Left renal pelvis (tissue), 4 donors: ENCODE measurements around the gene LMAN2L. TPM values are rescaled to one million over a fixed set of nuclear protein-coding genes. Genes with fewer than 3 reads are reported as not detected.

Source experiments
- DNase-seq, 4 donors: peaks; one replicate each; pipeline ENCODE4 v3.0.0-alpha.2; 2013; ENCODE audit warnings: low read depth in 4 of 4, low spot score in 3 of 4
- polyA plus RNA-seq, 4 donors: library from polyadenylated mRNA; unstranded; fragments of 120-200 nt; gene quantifications; one replicate each; pipeline ENCODE4 v1.2.1, GENCODE V29; 2013; ENCODE audit not compliant: insufficient read length in 4 of 4

Gene LMAN2L, protein sequence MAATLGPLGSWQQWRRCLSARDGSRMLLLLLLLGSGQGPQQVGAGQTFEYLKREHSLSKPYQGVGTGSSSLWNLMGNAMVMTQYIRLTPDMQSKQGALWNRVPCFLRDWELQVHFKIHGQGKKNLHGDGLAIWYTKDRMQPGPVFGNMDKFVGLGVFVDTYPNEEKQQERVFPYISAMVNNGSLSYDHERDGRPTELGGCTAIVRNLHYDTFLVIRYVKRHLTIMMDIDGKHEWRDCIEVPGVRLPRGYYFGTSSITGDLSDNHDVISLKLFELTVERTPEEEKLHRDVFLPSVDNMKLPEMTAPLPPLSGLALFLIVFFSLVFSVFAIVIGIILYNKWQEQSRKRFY
- 10 to 100 TPM; 35.9 to 53.4 (median 49.7) TPM for polyA plus RNA-seq

DNA sequence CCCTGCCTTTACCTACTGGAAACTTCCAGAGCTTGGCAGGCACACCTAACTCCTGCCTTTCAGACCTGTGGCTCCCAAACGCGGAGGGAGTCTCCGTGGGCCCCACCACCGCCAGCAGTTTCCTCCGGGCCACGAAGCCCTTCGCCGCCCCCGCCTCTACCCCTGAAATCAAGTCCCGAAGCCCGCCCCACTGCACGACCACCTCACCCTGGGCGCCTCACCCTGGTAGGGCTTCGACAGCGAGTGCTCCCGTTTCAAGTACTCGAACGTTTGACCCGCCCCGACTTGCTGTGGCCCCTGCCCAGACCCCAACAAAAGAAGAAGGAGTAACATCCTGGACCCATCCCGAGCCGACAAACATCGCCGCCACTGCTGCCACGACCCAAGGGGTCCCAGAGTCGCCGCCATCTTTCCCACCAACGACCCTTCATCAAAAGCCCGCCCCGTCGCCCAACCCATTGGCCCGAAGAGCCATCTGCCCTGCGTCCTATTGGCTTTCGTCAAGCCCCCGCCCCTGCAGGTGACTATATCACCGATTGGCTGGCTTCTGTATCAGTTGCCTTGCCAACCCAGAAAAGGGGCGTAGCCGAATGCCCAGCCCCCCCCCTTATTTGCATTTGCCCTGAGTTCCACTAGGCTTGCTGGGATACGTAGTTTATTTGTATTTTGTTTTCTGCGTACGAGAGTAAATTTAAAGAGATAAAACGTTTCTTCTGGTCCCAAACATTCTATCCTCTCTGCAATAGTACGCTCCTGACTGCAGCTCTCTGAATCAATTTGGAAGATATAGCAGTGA, at the start of gene LMAN2L:
Gene LMAN2L, minus strand, starts transcription at position 432 of the 796 bp plus-strand sequence. Its CDS starts 24 bp downstream, at position 408.
- peak; percentile 90 to 97 (median 94) for DNase-seq

DNA sequence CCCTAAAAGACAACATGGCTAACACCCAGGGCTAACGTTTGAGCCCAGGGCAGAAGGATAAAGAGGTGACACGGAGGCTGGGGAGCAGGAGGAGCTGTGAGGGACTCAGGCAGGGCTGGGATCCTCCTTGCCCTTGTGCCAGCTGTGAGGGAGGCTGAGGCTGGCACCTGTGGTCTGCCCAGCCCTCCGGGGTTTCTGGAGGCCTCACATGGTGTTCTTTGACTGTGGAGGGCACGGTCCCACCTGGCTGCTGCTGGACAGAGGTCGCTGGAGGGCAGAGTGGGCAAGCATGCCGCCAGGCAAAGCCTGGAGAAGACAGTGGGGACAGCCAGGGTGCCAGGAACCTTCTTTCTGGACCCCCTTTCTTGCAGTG, 49.4 kb upstream of the LMAN2L start:
- no peak for DNase-seq

- DNase-seq: no peak
These were observed 48.8 kb upstream of the LMAN2L start for GRCh38 chr2:96788442-96789244.

- no peak for DNase-seq
These were observed 47.5 kb upstream of the LMAN2L start for GRCh38 chr2:96787411-96787810.

DNA sequence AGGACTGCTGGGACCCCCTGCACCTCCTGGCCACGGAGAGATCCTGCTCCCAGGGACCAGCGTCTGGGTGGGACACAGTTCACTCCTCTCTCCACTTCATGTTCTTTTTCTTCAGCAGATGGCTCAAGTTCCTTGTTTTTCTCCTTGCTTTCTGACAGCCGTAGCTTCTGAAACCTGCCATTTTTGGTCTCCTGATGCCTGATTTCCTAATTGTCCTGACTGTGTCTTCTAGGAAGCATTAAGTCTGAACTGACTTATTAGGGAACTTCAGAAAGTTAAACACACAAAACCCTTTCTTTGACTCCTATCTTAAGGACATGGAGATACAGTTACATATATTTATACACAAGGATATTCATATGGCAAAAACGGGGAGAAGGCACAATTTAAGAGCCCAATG, 43.5 kb upstream of the LMAN2L start:
- DNase-seq: no peak

DNA sequence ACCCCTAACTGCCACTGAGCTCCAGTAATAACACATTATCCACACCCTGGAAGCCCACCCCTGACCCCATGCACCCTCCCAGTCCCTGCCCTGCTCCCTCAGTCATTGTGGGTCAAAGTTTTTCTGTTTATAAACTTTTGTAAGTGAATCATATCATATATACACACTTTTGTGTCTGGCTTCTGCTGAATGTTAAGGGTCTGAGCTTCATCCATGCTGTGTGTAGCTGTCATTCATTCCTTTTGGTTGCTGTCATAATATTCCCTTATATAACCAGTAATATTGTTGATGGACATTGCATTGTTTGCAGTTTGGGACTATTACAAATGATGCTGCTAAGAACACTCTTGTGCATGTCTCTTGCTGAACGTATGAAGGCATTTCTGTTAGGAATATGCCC, 35.3 kb upstream of the LMAN2L start:
- DNase-seq: no peak

GRCh38 chr2:96773922-96774321, 34.1 kb upstream of the LMAN2L start:
- DNase-seq: no peak

GRCh38 chr2:96772903-96773671, 33.2 kb upstream of the LMAN2L start:
- no peak for DNase-seq

DNA sequence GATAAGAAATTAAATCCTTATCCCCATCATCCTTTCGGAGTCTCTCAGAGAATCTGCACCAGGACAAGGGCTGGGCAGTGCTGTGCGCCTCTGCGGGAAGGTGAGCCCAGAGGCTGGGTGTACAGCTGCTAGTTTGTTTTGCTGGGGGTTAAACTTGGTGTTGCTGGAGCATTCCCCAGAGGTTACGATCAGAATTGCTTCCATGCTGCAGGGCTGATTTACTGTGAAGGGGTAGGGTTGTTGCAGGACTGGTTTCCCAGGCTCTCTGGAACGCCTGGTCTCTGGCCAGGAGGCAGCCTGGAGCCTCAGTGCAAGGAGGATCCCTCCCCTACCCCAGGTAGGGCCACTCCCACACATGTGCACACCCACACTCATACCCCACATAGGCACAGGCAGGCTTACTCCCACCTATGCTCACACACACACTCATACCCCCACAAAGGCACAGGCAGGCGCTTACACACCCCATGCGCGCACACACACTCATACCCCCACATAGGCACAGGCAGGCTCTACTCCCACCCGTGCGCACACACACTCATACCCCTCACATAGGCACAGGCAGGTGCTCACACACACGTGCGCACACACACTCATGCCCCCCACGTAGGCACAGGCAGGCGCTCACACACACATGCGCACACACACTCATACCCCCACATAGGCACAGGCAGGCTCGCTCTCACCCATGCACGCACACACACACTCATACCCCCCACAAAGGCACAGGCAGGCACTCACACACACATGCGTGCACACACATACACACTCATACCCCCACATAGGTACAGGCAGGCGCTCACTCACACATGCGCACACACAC, 32.1 kb upstream of the LMAN2L start:
- DNase-seq: no peak

- no peak for DNase-seq
These were observed 30.8 kb upstream of the LMAN2L start for GRCh38 chr2:96770442-96771202.

DNA sequence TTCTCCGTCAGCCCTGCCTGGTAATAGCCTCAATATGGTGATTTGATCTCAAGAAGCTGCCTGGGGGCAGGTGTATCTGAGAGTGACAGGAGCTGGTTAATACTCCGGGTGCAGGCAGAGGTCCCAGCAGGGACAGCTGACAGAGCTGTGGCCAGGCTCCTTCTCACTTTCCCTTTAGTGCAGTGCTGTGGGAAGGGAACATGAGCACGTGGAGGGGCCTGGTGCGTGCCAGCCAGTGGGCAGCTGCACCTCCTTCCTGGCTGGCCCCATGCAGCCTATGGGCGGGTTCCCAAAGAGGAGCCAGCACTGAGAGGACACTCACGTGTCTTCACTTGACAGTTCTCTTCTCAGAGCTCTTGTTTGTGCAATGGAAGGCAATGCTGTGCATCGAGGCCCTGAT, 29.9 kb upstream of the LMAN2L start:
- no peak for DNase-seq

GRCh38 chr2:96768083-96768561, 28.3 kb upstream of the LMAN2L start:
- DNase-seq: no peak

DNA sequence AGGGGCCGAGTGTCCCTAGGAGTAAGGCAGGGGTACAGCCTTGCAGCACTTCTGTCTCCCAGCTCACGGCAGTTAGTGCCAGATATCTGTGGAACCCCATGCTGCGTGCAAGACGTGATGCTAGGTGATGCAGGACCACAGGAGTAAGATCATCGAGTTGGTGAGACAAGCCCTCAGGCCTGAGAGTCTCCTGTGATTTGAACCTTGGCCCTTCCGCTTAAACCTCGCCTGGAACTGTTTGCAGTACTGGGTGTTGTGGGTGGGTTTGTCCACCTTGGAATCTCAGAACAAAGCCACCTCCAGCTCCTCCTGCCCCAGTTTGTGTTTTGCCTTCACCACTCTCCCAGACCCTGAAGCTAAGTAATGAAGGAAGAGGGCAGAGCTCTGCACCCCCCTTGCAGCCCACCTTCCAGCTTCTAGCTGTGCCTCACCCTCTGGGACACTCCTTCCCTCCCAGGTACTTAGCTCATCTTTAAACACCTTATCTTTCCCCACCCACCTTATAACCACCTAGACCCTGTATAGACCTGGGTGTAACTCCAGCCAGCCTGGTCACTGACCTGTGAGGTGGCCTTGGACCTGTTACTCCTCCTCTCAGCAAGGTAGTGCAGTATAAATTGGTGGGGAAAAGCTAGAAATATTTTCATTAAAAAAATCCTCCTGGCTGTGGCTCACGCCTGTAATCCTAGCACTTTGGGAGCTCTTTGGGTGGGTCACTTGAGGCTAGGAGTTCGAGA, 27.4 kb upstream of the LMAN2L start:
- DNase-seq: no peak

- no peak for DNase-seq
These were observed 24.4 kb upstream of the LMAN2L start for GRCh38 chr2:96764253-96764637.

DNA sequence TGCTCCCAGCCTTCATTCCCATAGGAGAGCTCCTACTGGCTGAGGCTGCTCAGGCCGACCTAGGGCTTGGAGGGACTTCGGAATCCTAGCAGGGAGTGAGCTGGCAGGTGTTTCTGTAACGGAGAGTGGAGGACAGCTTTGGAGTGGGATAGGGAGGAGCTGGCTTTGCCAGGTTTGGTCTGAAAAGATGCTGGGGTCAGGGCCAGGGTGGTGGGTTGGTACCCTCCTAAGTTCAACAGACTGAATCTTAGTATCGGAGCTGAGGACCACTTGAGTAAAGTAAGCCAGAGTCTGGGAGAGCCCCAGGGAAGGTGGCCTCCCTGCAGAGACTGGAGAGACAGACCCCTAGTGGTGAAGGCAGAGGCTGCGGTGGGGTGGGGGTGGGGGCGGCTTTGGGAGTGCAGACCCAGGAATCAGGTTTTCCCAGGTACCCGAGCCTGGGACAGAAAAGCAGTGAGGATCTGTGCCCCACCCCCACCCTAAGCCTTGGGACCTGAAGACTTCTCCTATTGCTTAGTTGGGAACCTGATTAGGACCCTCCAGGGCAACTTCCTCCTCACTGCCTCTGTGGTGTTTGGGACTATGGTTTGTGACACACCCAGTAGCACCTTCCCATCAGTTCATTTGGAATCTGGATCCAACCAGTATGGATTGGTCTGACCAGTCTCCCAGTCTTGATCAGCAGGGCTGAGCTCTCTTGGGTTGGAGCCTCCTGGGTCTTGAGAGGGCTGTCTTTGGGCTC, 23.8 kb upstream of the LMAN2L start:
- DNase-seq: no peak

DNA sequence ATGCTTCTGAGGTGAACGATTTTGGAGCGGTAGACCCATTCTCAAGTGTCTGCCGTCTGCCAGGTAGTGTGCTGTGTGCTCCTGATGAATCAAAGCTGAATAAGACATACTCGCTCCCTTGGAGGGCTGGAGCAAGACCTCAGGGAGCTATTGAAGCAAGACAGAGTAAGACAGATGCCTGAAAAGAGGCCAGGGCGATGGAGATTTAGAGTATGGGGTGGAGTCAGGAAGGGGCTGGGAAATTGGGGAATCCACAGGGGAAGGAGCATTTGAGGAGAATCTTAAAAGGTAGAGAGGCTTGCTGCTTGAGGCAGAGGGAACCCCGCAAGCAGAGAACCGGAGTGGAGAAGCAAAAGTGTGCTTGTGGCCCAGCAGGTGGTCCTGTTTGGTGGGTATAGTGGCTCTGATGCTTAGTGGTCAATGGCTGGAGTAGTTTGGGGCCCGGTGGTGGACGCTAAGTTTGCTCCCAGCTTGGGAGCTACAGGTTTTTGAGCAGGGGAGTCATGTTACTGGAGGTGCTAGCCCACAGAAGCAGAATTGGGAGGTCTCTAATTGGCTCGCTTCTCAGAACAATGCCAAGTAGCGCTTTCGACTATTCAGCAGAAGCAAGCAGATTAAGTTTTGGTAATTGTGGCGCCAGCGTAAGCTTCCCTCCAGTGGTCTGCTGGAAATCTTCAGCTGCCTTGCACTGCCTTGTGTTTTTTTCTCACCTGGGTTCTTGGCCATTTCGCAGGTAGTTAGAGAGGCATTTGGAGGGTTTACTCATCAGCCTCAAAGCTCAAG, 22.9 kb upstream of the LMAN2L start:
- no peak for DNase-seq
